Skeletal muscle satellite cell (primary cell): ENCODE data around the gene ZNF785.

Source experiments
- H3K27me3 ChIP-seq: 2 replicates; pipeline ENCODE4 v1.7.0; 2013; ENCODE audit warnings: low read length; ENCODE audit not compliant: control insufficient read depth, insufficient read depth
- H3K36me3 ChIP-seq: 2 replicates; pipeline ENCODE4 v1.7.0; 2013; ENCODE audit warnings: mild to moderate bottlenecking, control low read depth, low read length; ENCODE audit not compliant: insufficient read depth
- H3K4me1 ChIP-seq: 2 replicates; pipeline ENCODE4 v1.7.0; 2013; ENCODE audit warnings: low read length; ENCODE audit not compliant: control insufficient read depth, insufficient read depth
- H3K4me2 ChIP-seq: 2 replicates; pipeline ENCODE4 v1.7.0; 2013; ENCODE audit warnings: mild to moderate bottlenecking, low read length
- H3K4me3 ChIP-seq: 2 replicates; pipeline ENCODE4 v1.7.0; 2013; ENCODE audit warnings: low read length
- H3K9ac ChIP-seq: 2 replicates; pipeline ENCODE4 v1.7.0; 2013; ENCODE audit warnings: mild to moderate bottlenecking, low read depth, low read length, moderate library complexity
- H3K9me3 ChIP-seq: replicated peaks from 2 replicates; pipeline ENCODE4 v1.7.0; 2013; ENCODE audit warnings: mild to moderate bottlenecking, control low read depth, low read length

Gene ZNF785

GRCh38 chr16:30569746-30570635 lies 15.5 kb downstream of the ZNF785 start:
- Histone ChIP-seq H3K4me1 (peaks cover 17% of the 10 kb centered on the region), H3K36me3 (no peaks in the 10 kb centered on the region), H3K4me3 (no peak overlapping the region), H3K9me3 (no peaks in the 10 kb centered on the region), H3K9ac (peak overlapping the region; percentile 18), H3K27me3 (no peaks in the 10 kb centered on the region), H3K4me2 (peak overlapping the region; percentile 24)

GRCh38 chr16:30569281-30569680 lies 16.2 kb downstream of the ZNF785 start:
- H3K4me2 ChIP-seq: no peak overlapping the region
- H3K4me3 ChIP-seq: no peak overlapping the region
- H3K4me1 ChIP-seq: peaks cover 17% of the 10 kb centered on the region

GRCh38 chr16:30567991-30568638 lies 17.4 kb downstream of the ZNF785 start:
- no peak overlapping the region for H3K4me3 ChIP-seq
- no peaks in the 10 kb centered on the region for H3K36me3 ChIP-seq
- H3K27me3 ChIP-seq: no peaks in the 10 kb centered on the region
- peaks cover 17% of the 10 kb centered on the region for H3K4me1 ChIP-seq
- no peaks in the 10 kb centered on the region for H3K9me3 ChIP-seq
- peak overlapping the region; percentile 23 for H3K9ac ChIP-seq
- H3K4me2 ChIP-seq: peak overlapping the region; percentile 35

More at GRCh38 chr16:30569281-30569680, 16.2 kb downstream of the ZNF785 start:
- Histone ChIP-seq H3K36me3 (no peaks in the 10 kb centered on the region), H3K9me3 (no peaks in the 10 kb centered on the region), H3K27me3 (no peaks in the 10 kb centered on the region), H3K9ac (no peak overlapping the region)

GRCh38 chr16:30567160-30567990 lies 18.1 kb downstream of the ZNF785 start:
- H3K9me3 ChIP-seq: no peaks in the 10 kb centered on the region
- no peak overlapping the region for H3K4me3 ChIP-seq
- H3K4me1 ChIP-seq: peaks cover 17% of the 10 kb centered on the region
- no peaks in the 10 kb centered on the region for H3K27me3 ChIP-seq
- no peak overlapping the region for H3K4me2 ChIP-seq
- no peaks in the 10 kb centered on the region for H3K36me3 ChIP-seq
- H3K9ac ChIP-seq: peak overlapping the region; percentile 23

- Histone ChIP-seq H3K9ac (no peak overlapping the region), H3K27me3 (no peaks in the 10 kb centered on the region), H3K4me3 (no peak overlapping the region), H3K36me3 (no peaks in the 10 kb centered on the region), H3K4me2 (no peak overlapping the region), H3K4me1 (peaks cover 17% of the 10 kb centered on the region), H3K9me3 (no peaks in the 10 kb centered on the region)
These were observed 19.0 kb downstream of the ZNF785 start for GRCh38 chr16:30566531-30566930.

- no peaks in the 10 kb centered on the region for H3K27me3 ChIP-seq
- no peaks in the 10 kb centered on the region for H3K9me3 ChIP-seq
- H3K4me2 ChIP-seq: no peak overlapping the region
- no peak overlapping the region for H3K4me3 ChIP-seq
- H3K4me1 ChIP-seq: peaks cover 14% of the 10 kb centered on the region
- H3K9ac ChIP-seq: no peak overlapping the region
- no peaks in the 10 kb centered on the region for H3K36me3 ChIP-seq
These were observed 19.5 kb downstream of the ZNF785 start for GRCh38 chr16:30565984-30566383.

GRCh38 chr16:30565526-30565925 lies 20.0 kb downstream of the ZNF785 start:
- Histone ChIP-seq H3K27me3 (no peaks in the 10 kb centered on the region), H3K4me3 (no peak overlapping the region), H3K9me3 (no peaks in the 10 kb centered on the region), H3K36me3 (no peaks in the 10 kb centered on the region), H3K4me1 (peaks cover 11% of the 10 kb centered on the region), H3K4me2 (no peak overlapping the region), H3K9ac (no peak overlapping the region)

GRCh38 chr16:30562021-30562420 lies 23.5 kb downstream of the ZNF785 start:
- Histone ChIP-seq H3K9ac (no peak overlapping the region), H3K36me3 (no peaks in the 10 kb centered on the region), H3K27me3 (no peaks in the 10 kb centered on the region), H3K4me2 (no peak overlapping the region), H3K4me1 (peaks cover 9% of the 10 kb centered on the region), H3K9me3 (no peaks in the 10 kb centered on the region), H3K4me3 (no peak overlapping the region)

- Histone ChIP-seq H3K36me3 (peaks cover under 1% of the 10 kb centered on the region), H3K9me3 (no peaks in the 10 kb centered on the region), H3K4me2 (peak overlapping the region; percentile 58), H3K9ac (no peak overlapping the region), H3K4me1 (peaks cover 10% of the 10 kb centered on the region), H3K4me3 (peak overlapping the region; percentile 35), H3K27me3 (no peaks in the 10 kb centered on the region)
These were observed 24.2 kb downstream of the ZNF785 start for GRCh38 chr16:30561089-30561816.

- no peak overlapping the region for H3K4me3 ChIP-seq
- no peak overlapping the region for H3K4me2 ChIP-seq
- peaks cover 13% of the 10 kb centered on the region for H3K36me3 ChIP-seq
- H3K4me1 ChIP-seq: peaks cover 12% of the 10 kb centered on the region
- H3K9me3 ChIP-seq: no peaks in the 10 kb centered on the region
- H3K9ac ChIP-seq: no peak overlapping the region
- H3K27me3 ChIP-seq: no peaks in the 10 kb centered on the region
These were observed 25.8 kb downstream of the ZNF785 start for GRCh38 chr16:30559690-30560089.
